Neural progenitor cell (in vitro differentiated cells): ENCODE results near the gene E2F2.

Experiments used
- CTCF ChIP-seq: fragments of 200-600 bp; sonication (generic); IDR thresholded peaks from 2 replicates; pipeline ENCODE4 v1.5.1; 2017; ENCODE audit warnings: antibody characterized with exemption, mild to moderate bottlenecking
- EZH2 ChIP-seq: fragments of 200-600 bp; sonication (generic); IDR thresholded peaks from 2 replicates; pipeline ENCODE4 v1.6.1; 2017; ENCODE audit warnings: antibody characterized with exemption, mild to moderate bottlenecking, moderate library complexity

- TF ChIP-seq EZH2 (no peak), CTCF (no peak)
Measured at GRCh38 chr1:23524716-23525401, 6.2 kb downstream of the E2F2 start.
